ENCODE data around the gene UGT3A1.
"Not testable (repeated sequence)": the region's sequence is repeated elsewhere in the genome, so short reads cannot be mapped to it uniquely, and the experiment has no call there.

The UGT3A1 gene

DNA sequence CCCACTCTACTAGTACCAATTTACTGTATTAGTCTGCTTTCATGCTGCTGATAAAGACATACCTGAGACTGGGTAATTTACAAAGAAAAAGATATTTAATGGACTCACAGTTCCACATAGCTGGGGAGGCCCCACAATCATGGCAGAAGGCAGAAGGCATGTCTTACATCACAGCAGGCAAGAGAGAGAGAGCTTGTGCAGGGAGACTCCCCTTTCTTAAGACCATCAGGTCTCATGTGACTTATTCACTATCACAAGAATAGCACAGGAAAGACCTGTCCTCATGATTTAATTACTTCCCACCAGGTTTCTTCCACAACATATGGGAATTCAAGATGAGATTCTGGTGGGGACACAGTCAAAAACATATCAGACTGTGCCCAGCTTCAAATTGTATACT is 11.5 kb downstream of the UGT3A1 start:
- ATAC-seq = no peak

- not testable (repeated sequence) for ATAC-seq
Observed at GRCh38 chr5:35976859-35977258, 14.3 kb downstream of the UGT3A1 start.

DNA sequence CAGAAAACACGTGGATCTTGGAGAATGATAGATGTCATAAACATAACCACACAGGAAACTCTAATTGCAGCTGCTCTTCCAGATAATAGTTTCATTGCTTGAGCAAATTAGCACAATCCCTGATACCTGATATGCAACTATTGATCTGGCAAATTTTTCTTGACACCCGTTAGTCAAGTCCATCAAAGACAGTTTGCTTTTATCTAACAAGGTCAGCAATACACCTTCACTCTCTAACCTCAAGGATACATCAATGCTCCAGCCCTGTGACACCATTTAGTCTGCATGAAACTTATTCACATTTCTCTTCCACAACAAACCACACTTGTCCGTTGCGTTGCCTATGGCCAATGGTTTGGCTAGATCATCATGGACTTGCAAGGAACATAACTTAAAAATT is 16.6 kb downstream of the UGT3A1 start:
- ATAC-seq = no peak

DNA sequence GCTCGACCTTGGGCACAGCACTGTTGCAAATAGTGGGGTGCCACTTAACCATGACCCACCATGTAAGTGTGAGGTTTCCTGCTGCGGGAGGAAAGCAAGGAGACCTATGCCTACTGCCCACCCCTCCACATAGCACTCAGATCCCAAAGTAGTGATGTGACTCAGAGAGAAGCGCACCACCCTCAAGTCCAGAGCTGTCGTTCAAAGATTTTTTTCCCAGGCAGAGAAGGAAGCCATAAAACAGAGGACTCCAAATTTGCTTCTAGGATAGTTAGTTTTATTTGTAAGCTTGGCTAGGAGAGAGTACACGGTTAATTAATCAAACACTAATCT is 19.3 kb downstream of the UGT3A1 start:
- no peak for ATAC-seq

GRCh38 chr5:35971186-35971877 is 19.9 kb downstream of the UGT3A1 start:
- no peak for ATAC-seq

- no peak for ATAC-seq
Observed at GRCh38 chr5:35963381-35963843, 27.8 kb downstream of the UGT3A1 start.

- no peak for ATAC-seq
Observed at GRCh38 chr5:35960328-35960727, 30.9 kb downstream of the UGT3A1 start.

- no peak for ATAC-seq
Observed at GRCh38 chr5:35956429-35956828, 34.8 kb downstream of the UGT3A1 start.

- ATAC-seq = peak in 1 of 2 donors; percentile 46
Observed at GRCh38 chr5:35954175-35954574, 37.0 kb downstream of the UGT3A1 start.

DNA sequence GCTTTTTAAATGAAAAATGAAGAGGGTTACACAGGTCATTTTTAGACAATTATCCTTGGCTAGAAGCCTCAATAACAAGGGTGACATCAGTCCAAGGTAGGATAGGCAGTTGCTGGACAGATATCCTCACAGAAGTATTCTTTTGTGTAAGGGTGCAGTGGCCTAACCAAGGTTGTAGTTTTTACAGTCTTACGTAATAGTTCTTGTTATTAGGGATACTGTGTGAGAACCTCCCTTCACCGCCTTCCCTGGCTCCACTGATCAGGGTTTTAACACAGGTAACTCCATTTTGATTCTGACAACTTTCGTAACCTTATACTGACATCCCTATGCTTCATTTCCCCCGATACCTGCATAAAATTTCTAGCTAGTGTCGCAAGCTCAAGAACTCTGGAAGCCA is 44.1 kb downstream of the UGT3A1 start:
- ATAC-seq = no peak

DNA sequence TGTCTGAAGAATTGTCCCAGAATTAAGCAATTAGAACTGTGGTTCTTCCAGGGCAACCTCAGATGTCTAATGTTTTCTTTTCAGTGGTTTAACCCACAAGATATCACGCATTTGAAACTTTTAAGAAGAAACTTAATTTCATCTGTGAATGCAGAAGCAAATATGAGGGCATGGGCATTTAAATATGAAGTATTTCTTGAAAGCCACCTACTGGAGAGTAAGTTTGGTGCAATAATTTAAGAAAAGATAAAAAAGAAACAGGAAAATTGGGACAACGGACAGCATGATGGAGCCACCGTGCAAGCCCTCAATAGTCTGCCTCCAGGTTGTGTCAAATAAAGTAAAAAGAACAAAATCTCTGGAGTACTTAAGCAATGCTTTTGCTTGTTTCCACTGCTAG is 51.6 kb downstream of the UGT3A1 start:
- no peak for ATAC-seq

- ATAC-seq = no peak
Observed at GRCh38 chr5:35938568-35939227, 52.5 kb downstream of the UGT3A1 start, which contains the start of gene CAPSL. TSS of gene CAPSL (minus strand) at chr5:35938622. CDS start at chr5:35921120, 17,502 bp downstream.

DNA sequence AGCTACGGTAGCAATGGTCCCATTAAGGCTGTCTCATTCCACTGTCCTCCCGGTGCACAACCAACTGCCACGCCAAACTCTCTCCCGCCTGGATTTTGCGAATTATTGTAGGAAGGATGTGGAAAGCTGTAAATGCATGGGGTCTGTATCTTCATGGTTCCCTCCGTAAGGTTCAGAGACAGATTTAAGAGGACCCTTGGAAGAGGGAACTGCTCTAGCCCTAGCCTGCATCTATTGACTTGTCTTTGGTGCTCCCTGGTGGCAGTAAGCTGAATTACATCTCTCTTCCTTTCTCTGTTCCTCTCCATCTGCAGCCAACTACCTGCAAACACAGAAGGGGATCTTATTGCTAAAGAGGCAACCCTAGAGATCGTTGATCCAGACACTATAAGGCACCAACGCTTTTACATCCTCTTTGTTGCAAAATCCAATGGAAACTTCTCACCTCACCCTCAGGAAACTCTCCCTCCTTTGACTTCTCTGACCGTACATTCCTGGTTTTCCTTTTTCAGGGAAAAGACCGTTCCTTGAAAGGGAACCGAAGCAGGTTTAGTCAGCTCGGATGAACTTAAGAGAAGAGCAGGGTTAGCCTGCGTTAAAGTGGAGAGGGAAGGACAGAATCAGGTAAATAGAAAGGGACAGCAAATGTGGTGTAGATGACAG is 64.7 kb downstream of the UGT3A1 start:
- ATAC-seq = peak; percentile 36 to 44

DNA sequence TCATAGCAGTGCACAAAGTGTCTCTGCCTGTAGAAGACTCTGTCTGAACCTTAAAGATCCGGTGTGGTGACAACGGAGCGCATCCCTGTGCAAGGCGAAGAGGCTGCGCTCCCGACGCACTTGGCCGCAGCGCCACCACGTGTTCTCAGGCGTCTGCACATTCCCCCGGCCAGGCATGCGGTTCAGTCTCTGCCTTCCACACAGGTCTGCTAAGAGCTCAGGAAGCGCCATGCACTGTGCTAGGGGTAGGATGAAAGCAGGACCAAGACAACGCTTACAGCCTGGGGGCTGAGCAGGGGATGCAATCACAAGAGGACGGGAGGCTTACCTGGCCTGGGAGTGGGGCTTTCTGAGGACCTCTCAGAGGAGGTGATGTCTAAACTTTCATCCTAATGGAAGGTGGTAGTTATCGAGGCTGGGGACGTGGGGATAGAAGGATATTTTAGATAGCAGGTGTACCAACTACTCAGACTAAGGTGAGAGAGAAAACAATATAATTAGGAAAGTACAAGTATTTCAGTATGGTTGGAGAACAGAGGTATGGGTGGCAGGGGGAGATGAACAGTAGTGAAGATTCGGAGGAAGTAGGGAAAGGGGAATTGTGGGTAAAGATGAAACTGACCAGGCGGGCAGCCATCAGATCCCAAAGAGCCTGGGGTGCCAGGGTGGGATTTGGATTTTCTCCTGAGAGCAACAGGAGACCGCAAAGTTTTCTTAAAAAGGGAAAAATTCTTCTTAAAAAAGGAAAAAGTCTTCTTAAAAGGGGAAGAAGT is 66.1 kb downstream of the UGT3A1 start:
- peak; percentile 85 to 87 for ATAC-seq

GRCh38 chr5:35924122-35924949 is 66.9 kb downstream of the UGT3A1 start:
- ATAC-seq = peak; percentile 12 to 29

GRCh38 chr5:35922468-35922867 is 68.7 kb downstream of the UGT3A1 start:
- ATAC-seq = no peak

GRCh38 chr5:35921930-35922329 is 69.3 kb downstream of the UGT3A1 start:
- no peak for ATAC-seq

DNA sequence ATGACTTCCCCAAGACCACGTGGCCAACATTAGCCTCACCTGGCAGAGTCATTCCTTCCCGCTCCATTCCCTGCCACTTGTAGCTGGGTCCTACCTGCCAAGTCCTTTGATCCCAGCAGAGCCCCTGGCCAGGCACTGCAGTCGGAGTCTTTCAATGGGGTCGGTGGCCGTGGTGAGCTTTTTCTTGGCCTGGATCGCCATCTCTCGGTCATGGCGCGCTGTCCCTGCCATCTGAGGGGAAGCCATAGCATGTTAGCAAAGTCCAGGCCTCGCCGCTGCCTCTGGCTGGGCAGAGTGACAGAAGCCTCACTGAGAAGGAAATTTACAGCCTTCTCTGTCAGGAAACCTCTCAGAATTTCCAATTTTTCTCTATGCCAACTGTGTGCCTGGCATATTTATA is 70.3 kb downstream of the UGT3A1 start:
- ATAC-seq = no peak

DNA sequence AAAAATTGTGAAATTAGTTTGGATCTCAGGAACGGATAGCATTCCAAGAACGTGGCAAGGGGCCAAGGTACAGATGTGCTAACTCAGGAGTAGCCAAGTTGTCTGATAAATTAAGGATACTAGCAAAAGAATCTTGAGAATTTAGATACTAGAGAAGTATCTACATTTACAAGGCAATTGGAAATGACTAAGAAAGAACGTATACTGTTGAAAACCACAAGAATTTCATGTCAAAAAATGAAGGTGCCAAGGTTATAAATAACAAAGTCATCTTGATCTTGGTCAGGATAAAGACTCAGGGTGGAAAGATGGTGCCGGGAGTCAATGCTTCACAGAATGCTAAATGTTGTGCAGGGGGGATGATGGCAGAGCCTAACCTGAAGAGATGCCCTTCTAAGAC is 72.0 kb downstream of the UGT3A1 start:
- peak; percentile 39 to 49 for ATAC-seq

DNA sequence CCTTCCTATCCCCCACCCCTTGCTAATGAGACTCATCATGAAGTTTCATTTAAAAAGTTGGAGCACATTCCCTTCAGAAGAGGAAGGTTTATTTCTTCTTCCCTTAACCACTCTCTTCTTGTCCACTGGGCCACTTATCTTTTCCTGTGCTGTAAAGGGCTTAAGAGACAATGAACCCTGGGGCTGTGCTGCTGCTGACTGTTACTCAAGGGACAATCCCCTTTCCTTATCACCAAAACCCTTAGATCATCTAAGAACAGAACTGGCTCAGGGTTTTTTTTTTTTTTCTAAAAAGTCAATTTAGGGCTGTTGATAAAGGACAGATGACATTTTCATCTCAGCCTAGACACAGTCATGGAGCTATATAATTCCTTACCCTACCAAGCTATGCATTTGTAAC is 82.4 kb downstream of the UGT3A1 start:
- ATAC-seq = no peak

DNA sequence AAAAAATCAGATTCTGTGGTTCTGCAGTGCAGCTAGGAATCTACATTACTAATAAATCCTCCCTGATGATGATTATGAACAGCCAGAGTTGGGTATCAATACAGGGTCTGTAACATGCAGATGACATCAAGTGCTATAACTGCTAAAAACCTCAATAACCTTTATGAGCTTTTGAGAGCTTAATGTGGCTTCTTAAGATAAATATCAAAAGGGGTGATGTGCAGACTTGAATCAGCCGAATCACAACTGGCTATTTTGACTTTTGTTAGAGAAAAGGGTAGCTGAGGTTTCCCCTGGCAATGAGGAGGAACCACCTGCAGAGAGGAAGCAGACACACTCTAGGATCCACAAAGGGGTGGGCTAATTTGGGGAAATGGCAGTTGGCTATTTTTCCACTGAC is 83.0 kb downstream of the UGT3A1 start:
- ATAC-seq = peak; percentile 28 to 30

GRCh38 chr5:35904443-35905132 is 86.6 kb downstream of the UGT3A1 start:
- peak; percentile 75 to 82 for ATAC-seq
